ENCODE results near the gene TRHDE.

Gene TRHDE

DNA sequence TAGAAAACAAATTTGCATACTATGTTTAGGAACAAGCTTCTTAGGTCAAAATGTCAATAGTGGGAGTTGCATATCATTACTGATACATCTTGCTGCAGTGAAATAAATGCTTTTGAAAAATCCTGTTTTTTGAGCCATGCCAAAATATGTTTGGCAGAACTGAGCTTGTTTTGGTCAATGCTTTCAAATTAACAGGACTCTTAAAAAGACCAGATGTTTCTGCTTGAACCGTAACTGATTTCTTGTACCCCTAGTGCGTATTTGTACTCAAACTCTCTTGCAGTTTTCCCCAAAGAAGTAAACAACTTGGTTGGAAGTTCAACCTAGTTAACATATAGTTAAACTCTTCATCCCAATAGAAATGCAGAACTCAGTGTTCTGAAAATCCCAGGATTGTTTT, 3.4 kb downstream of the TRHDE start:
- H2AFZ ChIP-seq (ENCODE audit: low read length): no peak overlapping the region
- no peaks in the 10 kb centered on the region for H3K9me3 ChIP-seq (replicated peaks in 1 of 2; ENCODE audit: control insufficient read depth in 2 of 2, insufficient read depth in 1 of 2, low read depth in 1 of 2, low read length in 2 of 2)
- H3K79me1 ChIP-seq (ENCODE audit: low read depth, low read length): no peaks in the 10 kb centered on the region
- no peak overlapping the region for H3K4me3 ChIP-seq (ENCODE audit: low read length in 2 of 2)
- no peaks in the 10 kb centered on the region for H3K36me3 ChIP-seq (replicated peaks in 1 of 2; ENCODE audit: control insufficient read depth in 2 of 2, insufficient read depth in 2 of 2, low read length in 2 of 2)
- H4K8ac ChIP-seq (ENCODE audit: low read depth, low read length): no peak overlapping the region
- H2BK15ac ChIP-seq (ENCODE audit: low read length): no peak overlapping the region
- peaks cover 0 to 5% of the 10 kb centered on the region in 2 donors for H3K4me1 ChIP-seq (ENCODE audit: control insufficient read depth in 2 of 2, insufficient read depth in 1 of 2, low read depth in 1 of 2, low read length in 2 of 2)
- no peak overlapping the region for H2BK12ac ChIP-seq (ENCODE audit: low read length)
- H3K9ac ChIP-seq (ENCODE audit: low read depth, low read length, poor library complexity): no peak overlapping the region
- no peak overlapping the region for H2BK5ac ChIP-seq (ENCODE audit: low read length)
- no peak overlapping the region for H3K4ac ChIP-seq (ENCODE audit: low read length)
- H3K23ac ChIP-seq (ENCODE audit: low read depth, low read length, poor library complexity): no peak overlapping the region
- no peak overlapping the region for H3K18ac ChIP-seq (ENCODE audit: low read length)
- no peak for DNase-seq (ENCODE audit: low spot score)
- WGBS, 2 donors (ENCODE audit: extremely low coverage in 2 of 2, insufficient read length in 2 of 2, insufficient replicate concordance in 1 of 2): no CpG with 5 or more reads among the region's 2 CpGs
- peaks cover 11 to 24% (median 12%) of the 10 kb centered on the region in 3 experiments for H3K27me3 ChIP-seq (ENCODE audit: control insufficient read depth in 3 of 3, insufficient read depth in 3 of 3, low read depth in 1 of 3, low read length in 3 of 3)
- H4K91ac ChIP-seq (ENCODE audit: low read depth, low read length, poor library complexity): no peak overlapping the region
- H2AK5ac ChIP-seq (ENCODE audit: low read depth, low read length): no peak overlapping the region
- no peak overlapping the region for H3K4me2 ChIP-seq (ENCODE audit: insufficient read depth, low read length, poor library complexity, severe bottlenecking)
- no peak overlapping the region for H2BK120ac ChIP-seq (ENCODE audit: low read depth, low read length)
- H3K14ac ChIP-seq (ENCODE audit: low read length): no peak overlapping the region
- H3K27ac ChIP-seq (replicated peaks; ENCODE audit: low read length): no peak overlapping the region

DNA sequence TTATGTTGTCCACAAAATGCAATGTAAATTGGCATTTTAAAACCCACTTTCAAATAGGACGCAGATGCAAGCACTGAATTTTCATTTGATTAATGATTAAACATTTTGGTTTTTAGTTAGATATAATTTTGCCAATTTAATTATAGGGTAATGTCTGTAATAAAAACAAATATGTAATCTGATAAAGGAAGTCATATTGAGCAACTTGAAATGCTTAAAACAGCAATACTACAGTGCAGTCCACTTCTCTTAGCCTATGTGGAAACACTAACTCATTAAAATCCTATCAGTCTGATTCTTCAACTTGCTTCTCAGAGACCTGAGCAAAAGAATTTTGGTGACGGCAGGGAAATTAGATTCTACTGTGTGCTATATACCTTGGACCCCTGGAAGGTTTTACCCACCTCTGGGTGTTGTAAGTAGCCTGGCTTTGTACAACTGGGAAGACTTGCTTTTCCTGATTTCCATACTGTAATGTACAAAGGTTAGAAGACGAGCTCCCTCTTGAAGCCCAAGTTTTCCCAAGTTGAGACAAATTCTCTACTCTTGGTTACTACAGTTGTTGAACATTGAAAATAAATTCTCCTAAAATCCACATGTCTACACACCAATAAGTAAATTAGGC, 4.1 kb downstream of the TRHDE start:
- H4K8ac ChIP-seq (ENCODE audit: low read depth, low read length): no peak overlapping the region
- H3K4me2 ChIP-seq (ENCODE audit: insufficient read depth, low read length, poor library complexity, severe bottlenecking): no peak overlapping the region
- no peak for DNase-seq (ENCODE audit: low spot score)
- H2AK5ac ChIP-seq (ENCODE audit: low read depth, low read length): no peak overlapping the region
- no peaks in the 10 kb centered on the region for H3K36me3 ChIP-seq (replicated peaks in 1 of 2; ENCODE audit: control insufficient read depth in 2 of 2, insufficient read depth in 2 of 2, low read length in 2 of 2)
- H2AFZ ChIP-seq (ENCODE audit: low read length): no peak overlapping the region
- no peak overlapping the region for H2BK5ac ChIP-seq (ENCODE audit: low read length)
- no peak overlapping the region for H3K18ac ChIP-seq (ENCODE audit: low read length)
- H3K9ac ChIP-seq (ENCODE audit: low read depth, low read length, poor library complexity): no peak overlapping the region
- WGBS, 2 donors (ENCODE audit: extremely low coverage in 2 of 2, insufficient read length in 2 of 2, insufficient replicate concordance in 1 of 2): no CpG with 5 or more reads among the region's 3 CpGs
- no peak overlapping the region for H2BK12ac ChIP-seq (ENCODE audit: low read length)
- no peak overlapping the region for H3K4me3 ChIP-seq (ENCODE audit: low read length in 2 of 2)
- H3K14ac ChIP-seq (ENCODE audit: low read length): no peak overlapping the region
- no peak overlapping the region for H3K27ac ChIP-seq (replicated peaks; ENCODE audit: low read length)
- no peaks in the 10 kb centered on the region for H3K79me1 ChIP-seq (ENCODE audit: low read depth, low read length)
- no peak overlapping the region for H3K23ac ChIP-seq (ENCODE audit: low read depth, low read length, poor library complexity)
- H3K4ac ChIP-seq (ENCODE audit: low read length): no peak overlapping the region
- H4K91ac ChIP-seq (ENCODE audit: low read depth, low read length, poor library complexity): no peak overlapping the region
- peaks cover 11 to 24% (median 12%) of the 10 kb centered on the region in 3 experiments for H3K27me3 ChIP-seq (ENCODE audit: control insufficient read depth in 3 of 3, insufficient read depth in 3 of 3, low read depth in 1 of 3, low read length in 3 of 3)
- H2BK15ac ChIP-seq (ENCODE audit: low read length): no peak overlapping the region
- no peak overlapping the region for H2BK120ac ChIP-seq (ENCODE audit: low read depth, low read length)
- peaks cover 0 to 4% of the 10 kb centered on the region in 2 donors for H3K4me1 ChIP-seq (ENCODE audit: control insufficient read depth in 2 of 2, insufficient read depth in 1 of 2, low read depth in 1 of 2, low read length in 2 of 2)
- no peaks in the 10 kb centered on the region for H3K9me3 ChIP-seq (replicated peaks in 1 of 2; ENCODE audit: control insufficient read depth in 2 of 2, insufficient read depth in 1 of 2, low read depth in 1 of 2, low read length in 2 of 2)

DNA sequence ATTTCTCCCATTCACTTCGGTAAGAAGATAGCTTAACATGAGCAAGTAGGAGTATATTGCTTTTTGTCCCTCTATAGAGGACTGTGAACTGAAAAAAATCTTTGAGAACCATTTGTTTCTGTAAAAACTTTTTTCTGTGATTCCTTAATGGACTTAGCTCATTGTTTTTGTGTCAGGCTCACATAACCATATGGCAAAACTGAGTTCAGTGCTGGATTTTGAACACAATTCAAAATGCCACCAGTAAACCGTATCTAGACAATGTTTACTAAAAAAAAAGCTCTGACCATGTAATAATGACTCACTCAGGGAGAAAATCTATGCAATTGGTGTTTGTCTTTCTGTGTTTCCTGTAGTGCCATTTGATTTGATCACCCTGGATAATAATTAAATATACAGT, 5.2 kb downstream of the TRHDE start:
- no peaks in the 10 kb centered on the region for H3K36me3 ChIP-seq (replicated peaks in 1 of 2; ENCODE audit: control insufficient read depth in 2 of 2, insufficient read depth in 2 of 2, low read length in 2 of 2)
- H3K4me1 ChIP-seq (ENCODE audit: control insufficient read depth in 2 of 2, insufficient read depth in 1 of 2, low read depth in 1 of 2, low read length in 2 of 2): peaks cover 0 to 4% of the 10 kb centered on the region in 2 donors
- no peak overlapping the region for H3K23ac ChIP-seq (ENCODE audit: low read depth, low read length, poor library complexity)
- no peak overlapping the region for H3K27ac ChIP-seq (replicated peaks; ENCODE audit: low read length)
- no peak for DNase-seq (ENCODE audit: low spot score)
- no peak overlapping the region for H4K91ac ChIP-seq (ENCODE audit: low read depth, low read length, poor library complexity)
- no peak overlapping the region for H2AFZ ChIP-seq (ENCODE audit: low read length)
- H2BK5ac ChIP-seq (ENCODE audit: low read length): no peak overlapping the region
- H3K14ac ChIP-seq (ENCODE audit: low read length): no peak overlapping the region
- no peak overlapping the region for H2BK15ac ChIP-seq (ENCODE audit: low read length)
- no CpG with 5 or more reads among the region's 2 CpGs for WGBS, 2 donors (ENCODE audit: extremely low coverage in 2 of 2, insufficient read length in 2 of 2, insufficient replicate concordance in 1 of 2)
- no peak overlapping the region for H2BK12ac ChIP-seq (ENCODE audit: low read length)
- no peaks in the 10 kb centered on the region for H3K79me1 ChIP-seq (ENCODE audit: low read depth, low read length)
- no peak overlapping the region for H3K18ac ChIP-seq (ENCODE audit: low read length)
- H3K4me3 ChIP-seq (ENCODE audit: low read length in 2 of 2): no peak overlapping the region
- no peak overlapping the region for H2BK120ac ChIP-seq (ENCODE audit: low read depth, low read length)
- peaks cover 11 to 21% (median 12%) of the 10 kb centered on the region in 3 experiments for H3K27me3 ChIP-seq (ENCODE audit: control insufficient read depth in 3 of 3, insufficient read depth in 3 of 3, low read depth in 1 of 3, low read length in 3 of 3)
- H3K4me2 ChIP-seq (ENCODE audit: insufficient read depth, low read length, poor library complexity, severe bottlenecking): no peak overlapping the region
- H3K9ac ChIP-seq (ENCODE audit: low read depth, low read length, poor library complexity): no peak overlapping the region
- H4K8ac ChIP-seq (ENCODE audit: low read depth, low read length): no peak overlapping the region
- no peaks in the 10 kb centered on the region for H3K9me3 ChIP-seq (replicated peaks in 1 of 2; ENCODE audit: control insufficient read depth in 2 of 2, insufficient read depth in 1 of 2, low read depth in 1 of 2, low read length in 2 of 2)
- H3K4ac ChIP-seq (ENCODE audit: low read length): no peak overlapping the region
- no peak overlapping the region for H2AK5ac ChIP-seq (ENCODE audit: low read depth, low read length)

DNA sequence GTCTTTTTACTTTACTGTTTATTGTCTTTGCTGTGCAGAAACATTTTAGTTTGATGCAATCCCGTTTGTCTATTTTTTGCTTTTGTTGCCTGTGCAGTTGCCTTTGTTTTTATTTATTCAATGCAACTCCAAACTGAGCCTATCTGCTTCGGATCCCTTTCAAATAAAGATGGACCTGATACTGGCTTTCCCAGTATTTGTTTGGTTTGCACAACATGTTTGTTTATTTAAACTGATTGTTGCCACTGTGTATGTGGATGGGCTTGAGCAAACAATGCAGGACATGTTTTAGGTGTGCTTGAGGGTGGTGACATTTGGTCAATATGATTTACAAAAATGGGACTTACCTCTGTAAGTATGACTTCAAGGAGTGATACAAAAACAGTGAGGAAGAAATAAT, 6.7 kb downstream of the TRHDE start:
- Histone ChIP-seq H3K23ac (ENCODE audit: low read depth, low read length, poor library complexity) (no peak overlapping the region), H3K27ac (replicated peaks; ENCODE audit: low read length) (no peak overlapping the region), H3K9me3 (replicated peaks in 1 of 2; ENCODE audit: control insufficient read depth in 2 of 2, insufficient read depth in 1 of 2, low read depth in 1 of 2, low read length in 2 of 2) (no peaks in the 10 kb centered on the region), H4K8ac (ENCODE audit: low read depth, low read length) (no peak overlapping the region), H3K79me1 (ENCODE audit: low read depth, low read length) (no peaks in the 10 kb centered on the region), H2BK120ac (ENCODE audit: low read depth, low read length) (no peak overlapping the region), H3K14ac (ENCODE audit: low read length) (no peak overlapping the region), H2BK15ac (ENCODE audit: low read length) (no peak overlapping the region), H2BK5ac (ENCODE audit: low read length) (no peak overlapping the region), H3K4me3 (ENCODE audit: low read length in 2 of 2) (no peak overlapping the region), H2BK12ac (ENCODE audit: low read length) (no peak overlapping the region), H3K4me2 (ENCODE audit: insufficient read depth, low read length, poor library complexity, severe bottlenecking) (no peak overlapping the region), H3K36me3 (replicated peaks in 1 of 2; ENCODE audit: control insufficient read depth in 2 of 2, insufficient read depth in 2 of 2, low read length in 2 of 2) (no peaks in the 10 kb centered on the region), H3K4me1 (ENCODE audit: control insufficient read depth in 2 of 2, insufficient read depth in 1 of 2, low read depth in 1 of 2, low read length in 2 of 2) (no peaks in the 10 kb centered on the region), H3K4ac (ENCODE audit: low read length) (no peak overlapping the region), H4K91ac (ENCODE audit: low read depth, low read length, poor library complexity) (no peak overlapping the region), H2AFZ (ENCODE audit: low read length) (no peak overlapping the region), H3K27me3 (ENCODE audit: control insufficient read depth in 3 of 3, insufficient read depth in 3 of 3, low read depth in 1 of 3, low read length in 3 of 3) (peaks cover under 1 to 8% (median 2%) of the 10 kb centered on the region in 3 experiments), H3K9ac (ENCODE audit: low read depth, low read length, poor library complexity) (no peak overlapping the region), H3K18ac (ENCODE audit: low read length) (no peak overlapping the region), H2AK5ac (ENCODE audit: low read depth, low read length) (no peak overlapping the region)
- no CpG with 5 or more reads among the region's 2 CpGs for WGBS, 2 donors (ENCODE audit: extremely low coverage in 2 of 2, insufficient read length in 2 of 2, insufficient replicate concordance in 1 of 2)
- DNase-seq (ENCODE audit: low spot score): no peak

Measured in neuronal stem cell (in vitro differentiated cells).